Loucy (cell line): Measurements from ENCODE around the gene VAV2.

ENCODE experiments used
- H2AFZ ChIP-seq: fragments of 200-600 bp; sonication (generic); 2 replicates; pipeline ENCODE4 v1.6.0; 2016; ENCODE audit warnings: antibody characterized with exemption, mild to moderate bottlenecking, low read length, moderate library complexity
- H3F3A ChIP-seq: fragments of 200-600 bp; 2 replicates; pipeline ENCODE4 v1.6.0; 2016; ENCODE audit warnings: antibody characterized with exemption, low read depth, mild to moderate bottlenecking
- H3K27me3 ChIP-seq: fragments of 200-600 bp; sonication (generic); 2 replicates; pipeline ENCODE4 v1.6.1; 2014; ENCODE audit warnings: low read length, mild to moderate bottlenecking; ENCODE audit not compliant: insufficient read depth, poor library complexity, severe bottlenecking
- H3K36me3 ChIP-seq: fragments of 200-600 bp; sonication (generic); 2 replicates; pipeline ENCODE4 v1.6.1; 2016; ENCODE audit warnings: low read length; ENCODE audit not compliant: insufficient read depth
- H3K4me1 ChIP-seq: fragments of 200-600 bp; sonication (generic); 2 replicates; pipeline ENCODE4 v1.5.1; 2014; ENCODE audit warnings: low read length, mild to moderate bottlenecking; ENCODE audit not compliant: insufficient read depth, poor library complexity, severe bottlenecking
- H3K4me2 ChIP-seq: fragments of 200-600 bp; sonication (generic); 2 replicates; pipeline ENCODE4 v1.6.0; 2014; ENCODE audit warnings: antibody characterized with exemption, low read length, low read depth, mild to moderate bottlenecking; ENCODE audit not compliant: poor library complexity, severe bottlenecking
- H3K4me3 ChIP-seq: fragments of 200-600 bp; sonication (generic); 2 replicates; pipeline ENCODE4 v1.5.1; 2014; ENCODE audit warnings: low read length, mild to moderate bottlenecking, mixed read lengths; ENCODE audit not compliant: poor library complexity, severe bottlenecking
- H3K79me2 ChIP-seq: fragments of 200-600 bp; sonication (generic); 2 replicates; pipeline ENCODE4 v1.6.1; 2014; ENCODE audit warnings: low read length; ENCODE audit not compliant: insufficient read depth
- H3K9ac ChIP-seq: fragments of 200-600 bp; sonication (generic); 2 replicates; pipeline ENCODE4 v1.6.0; 2014; ENCODE audit warnings: mild to moderate bottlenecking, low read depth, low read length, moderate library complexity; ENCODE audit not compliant: poor library complexity, severe bottlenecking
- H3K9me2 ChIP-seq: fragments of 200-600 bp; sonication (generic); replicated peaks from 2 replicates; pipeline ENCODE4 v1.6.1; 2016; ENCODE audit warnings: low read depth, low read length, mixed read lengths
- H3K9me3 ChIP-seq: fragments of 200-600 bp; sonication (generic); 2 replicates; pipeline ENCODE4 v1.6.1; 2014; ENCODE audit warnings: mild to moderate bottlenecking, antibody characterized with exemption, low read length, low read depth; ENCODE audit not compliant: insufficient read depth
- H4K20me1 ChIP-seq: fragments of 200-600 bp; sonication (generic); 2 replicates; pipeline ENCODE4 v1.6.0; 2014; ENCODE audit warnings: antibody characterized with exemption, low read length, mild to moderate bottlenecking; ENCODE audit not compliant: insufficient read depth, poor library complexity, severe bottlenecking
- EZH2phosphoT487 ChIP-seq: fragments of 200-600 bp; IDR thresholded peaks from 2 replicates; pipeline ENCODE4 v1.6.1; 2018; ENCODE audit warnings: antibody characterized with exemption, mild to moderate bottlenecking, moderate library complexity, borderline replicate concordance
- TF ChIP-seq, protein P1 (sequence below): fragments of 200-600 bp; sonication (generic); conservative IDR thresholded peaks from 2 replicates; pipeline ENCODE4 v1.5.1; 2014; ENCODE audit warnings: mild to moderate bottlenecking, antibody characterized with exemption, low read length

Gene VAV2

DNA sequence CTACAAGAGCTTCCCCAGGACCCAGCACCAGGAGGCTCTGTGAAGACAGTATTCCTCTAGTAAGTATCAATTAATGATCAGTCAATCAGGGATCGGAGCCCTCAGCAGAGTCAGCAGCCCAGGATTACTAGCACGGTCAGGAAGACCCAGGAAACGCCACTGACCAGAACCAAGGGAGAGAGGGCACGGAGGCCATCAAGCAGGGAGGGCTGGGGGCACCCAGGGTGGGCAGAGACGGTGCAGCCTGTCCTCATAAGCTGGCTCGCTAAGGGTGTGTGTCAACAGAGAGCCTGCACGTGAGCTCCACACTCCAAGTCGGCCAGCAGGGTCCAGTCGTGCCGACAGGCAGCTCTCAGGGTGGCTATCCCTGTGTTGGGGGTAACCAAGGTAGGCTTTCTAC, 29.0 kb downstream of the VAV2 start:
- no peak overlapping the region for H3K9ac ChIP-seq
- H3K9me2 ChIP-seq, result no peaks in the 10 kb centered on the region
- H3K27me3 ChIP-seq, result no peaks in the 10 kb centered on the region
- H2AFZ ChIP-seq, result no peak overlapping the region
- TF ChIP-seq, protein P1, sequence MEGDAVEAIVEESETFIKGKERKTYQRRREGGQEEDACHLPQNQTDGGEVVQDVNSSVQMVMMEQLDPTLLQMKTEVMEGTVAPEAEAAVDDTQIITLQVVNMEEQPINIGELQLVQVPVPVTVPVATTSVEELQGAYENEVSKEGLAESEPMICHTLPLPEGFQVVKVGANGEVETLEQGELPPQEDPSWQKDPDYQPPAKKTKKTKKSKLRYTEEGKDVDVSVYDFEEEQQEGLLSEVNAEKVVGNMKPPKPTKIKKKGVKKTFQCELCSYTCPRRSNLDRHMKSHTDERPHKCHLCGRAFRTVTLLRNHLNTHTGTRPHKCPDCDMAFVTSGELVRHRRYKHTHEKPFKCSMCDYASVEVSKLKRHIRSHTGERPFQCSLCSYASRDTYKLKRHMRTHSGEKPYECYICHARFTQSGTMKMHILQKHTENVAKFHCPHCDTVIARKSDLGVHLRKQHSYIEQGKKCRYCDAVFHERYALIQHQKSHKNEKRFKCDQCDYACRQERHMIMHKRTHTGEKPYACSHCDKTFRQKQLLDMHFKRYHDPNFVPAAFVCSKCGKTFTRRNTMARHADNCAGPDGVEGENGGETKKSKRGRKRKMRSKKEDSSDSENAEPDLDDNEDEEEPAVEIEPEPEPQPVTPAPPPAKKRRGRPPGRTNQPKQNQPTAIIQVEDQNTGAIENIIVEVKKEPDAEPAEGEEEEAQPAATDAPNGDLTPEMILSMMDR, result no peak
- no peak for TF ChIP-seq EZH2phosphoT487
- no peaks in the 10 kb centered on the region for H3F3A ChIP-seq
- H3K4me3 ChIP-seq, result no peak overlapping the region
- peaks cover 13% of the 10 kb centered on the region for H4K20me1 ChIP-seq
- H3K9me3 ChIP-seq, result peaks cover 5% of the 10 kb centered on the region
- H3K36me3 ChIP-seq, result no peaks in the 10 kb centered on the region
- H3K79me2 ChIP-seq, result peaks cover 41% of the 10 kb centered on the region
- H3K4me1 ChIP-seq, result peaks cover 5% of the 10 kb centered on the region
- no peak overlapping the region for H3K4me2 ChIP-seq

DNA sequence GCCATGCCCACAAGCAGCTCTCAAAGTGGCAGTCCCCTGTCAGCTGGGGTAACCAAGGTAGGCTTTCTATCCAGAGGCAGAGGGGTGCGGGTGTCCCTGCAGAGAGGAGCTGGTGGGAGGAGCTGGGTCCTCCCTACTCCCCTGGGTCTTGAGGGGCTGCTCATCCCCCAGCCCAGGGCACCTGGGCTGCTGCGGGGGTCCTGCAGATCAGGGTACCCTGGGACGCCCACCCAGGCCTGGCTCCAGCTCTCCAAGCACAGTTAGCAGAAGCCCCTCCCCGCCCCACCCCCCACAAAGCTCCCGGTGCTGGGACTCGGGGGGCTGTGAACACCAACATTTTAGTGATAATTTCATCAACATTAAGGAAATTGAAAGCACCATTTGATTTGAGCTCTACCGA, 29.8 kb downstream of the VAV2 start:
- Histone ChIP-seq H3K79me2 (peaks cover 36% of the 10 kb centered on the region), H3K9me3 (peaks cover 5% of the 10 kb centered on the region), H3K9ac (no peak overlapping the region), H3K9me2 (no peaks in the 10 kb centered on the region), H3K27me3 (no peaks in the 10 kb centered on the region), H3K4me2 (no peak overlapping the region), H4K20me1 (peaks cover 11% of the 10 kb centered on the region), H3K4me1 (peaks cover 5% of the 10 kb centered on the region), H2AFZ (no peak overlapping the region), H3F3A (no peaks in the 10 kb centered on the region), H3K36me3 (no peaks in the 10 kb centered on the region), H3K4me3 (no peak overlapping the region)
- TF ChIP-seq EZH2phosphoT487, result no peak
- TF ChIP-seq, protein P1, result no peak

DNA sequence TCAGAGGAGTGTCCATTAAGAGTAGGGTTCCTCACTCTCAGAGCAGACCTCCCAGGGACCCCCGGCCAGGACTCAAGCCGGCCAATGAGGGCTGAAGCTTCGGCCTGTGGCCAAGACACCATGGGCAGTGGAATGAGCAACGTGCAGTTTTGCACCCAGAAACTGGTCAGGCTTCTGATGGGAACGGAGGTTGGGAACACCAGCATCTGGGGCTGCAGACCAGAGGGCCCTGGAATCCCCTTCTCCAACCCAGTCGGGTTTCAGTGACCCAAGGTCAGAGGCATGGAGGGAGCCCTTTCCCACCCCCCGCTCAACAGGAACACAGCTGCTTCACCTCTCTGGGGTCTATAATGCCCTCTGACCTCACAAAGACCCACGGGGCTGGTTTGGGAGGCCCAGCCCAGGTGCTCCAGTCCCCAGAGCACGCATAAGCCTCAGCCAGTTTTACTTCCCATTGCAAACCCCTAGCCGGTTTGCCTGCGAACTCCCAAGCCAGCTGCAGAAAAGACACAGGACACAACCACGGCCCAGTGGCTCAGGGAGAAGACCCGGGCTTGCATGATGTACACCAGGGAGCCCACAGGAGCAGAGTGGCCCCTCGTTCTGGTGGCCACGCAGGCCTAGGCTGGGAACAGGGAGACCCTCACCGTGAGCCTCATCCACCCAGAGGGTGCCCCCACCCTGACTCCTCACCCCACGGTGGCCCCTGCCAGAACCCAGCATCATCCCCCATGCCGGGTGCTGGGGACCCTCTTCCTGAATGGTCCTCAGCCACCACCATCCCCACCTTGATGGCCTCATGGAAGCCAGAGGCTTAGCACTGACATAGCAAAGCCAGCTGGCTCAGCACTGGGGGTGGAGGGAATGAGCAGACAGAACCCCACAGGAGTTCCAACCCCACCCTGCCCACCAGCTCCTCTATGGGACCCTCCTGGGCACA, 30.6 kb downstream of the VAV2 start:
- Histone ChIP-seq H3K79me2 (peaks cover 36% of the 10 kb centered on the region), H3F3A (no peaks in the 10 kb centered on the region), H3K4me3 (no peak overlapping the region), H3K9ac (no peak overlapping the region), H3K9me3 (peaks cover 5% of the 10 kb centered on the region), H3K4me2 (no peak overlapping the region), H3K27me3 (no peaks in the 10 kb centered on the region), H3K36me3 (no peaks in the 10 kb centered on the region), H2AFZ (no peak overlapping the region), H4K20me1 (peaks cover 7% of the 10 kb centered on the region), H3K9me2 (no peaks in the 10 kb centered on the region), H3K4me1 (peaks cover under 1% of the 10 kb centered on the region)
- TF ChIP-seq, protein P1, result no peak
- TF ChIP-seq EZH2phosphoT487, result no peak
